Measurements from ENCODE around the gene PNPLA2.

PNPLA2 gene

DNA sequence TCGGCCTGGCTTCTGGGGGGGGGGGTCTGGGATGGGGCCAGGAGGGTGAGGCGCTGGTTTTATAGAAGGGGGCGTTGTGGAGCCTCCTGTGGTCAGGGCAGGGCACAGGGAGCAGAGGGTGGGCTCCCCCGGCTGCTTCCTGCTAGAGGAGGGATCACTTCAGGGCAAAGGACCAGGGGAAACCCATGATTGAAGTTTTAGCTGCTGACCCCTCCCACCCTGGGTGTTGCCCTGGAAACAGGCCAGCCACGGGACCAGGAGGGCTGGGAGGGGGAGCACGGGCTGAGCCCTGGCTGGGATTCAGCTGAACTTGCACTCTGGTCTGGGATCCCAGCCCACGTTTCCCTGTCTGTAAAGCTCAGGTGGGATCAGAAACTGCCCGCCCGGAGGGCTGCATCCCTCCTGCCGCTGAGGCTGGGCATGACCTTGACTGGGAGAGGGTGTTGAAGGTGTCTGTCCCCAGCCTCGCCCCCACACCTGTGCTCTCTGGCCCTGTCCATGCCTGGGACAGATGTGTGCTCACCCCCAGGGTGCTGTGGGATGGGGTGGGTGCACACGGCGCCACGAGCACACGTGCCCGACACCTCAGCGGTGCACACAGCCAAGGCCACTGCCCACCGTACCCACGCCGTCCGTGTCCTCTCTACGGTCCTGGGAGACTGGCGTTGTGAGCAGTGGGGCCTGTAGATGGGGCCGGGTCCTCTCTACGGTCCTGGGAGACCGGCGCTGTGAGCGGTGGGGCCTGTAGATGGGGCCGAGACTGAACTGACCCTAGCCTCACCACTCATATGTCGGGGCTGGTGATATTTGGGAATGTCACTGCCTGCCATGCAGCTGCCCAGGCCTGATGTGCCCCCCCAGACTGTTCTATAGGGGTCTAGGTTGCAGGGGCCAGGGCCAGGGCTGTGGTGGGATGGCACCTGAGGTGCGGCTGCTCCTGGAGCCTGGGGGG, 26.3 kb downstream of the PNPLA2 start:
- TF ChIP-seq TARDBP (IDR thresholded peaks at IDR 0.05) = no peak
- no peak for TF ChIP-seq ARNT (IDR thresholded peaks at IDR 0.05)
- TF ChIP-seq ZNF384 (IDR thresholded peaks at IDR 0.05) = no peak
- TF ChIP-seq, protein P1, sequence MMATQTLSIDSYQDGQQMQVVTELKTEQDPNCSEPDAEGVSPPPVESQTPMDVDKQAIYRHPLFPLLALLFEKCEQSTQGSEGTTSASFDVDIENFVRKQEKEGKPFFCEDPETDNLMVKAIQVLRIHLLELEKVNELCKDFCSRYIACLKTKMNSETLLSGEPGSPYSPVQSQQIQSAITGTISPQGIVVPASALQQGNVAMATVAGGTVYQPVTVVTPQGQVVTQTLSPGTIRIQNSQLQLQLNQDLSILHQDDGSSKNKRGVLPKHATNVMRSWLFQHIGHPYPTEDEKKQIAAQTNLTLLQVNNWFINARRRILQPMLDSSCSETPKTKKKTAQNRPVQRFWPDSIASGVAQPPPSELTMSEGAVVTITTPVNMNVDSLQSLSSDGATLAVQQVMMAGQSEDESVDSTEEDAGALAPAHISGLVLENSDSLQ (IDR thresholded peaks at IDR 0.05) = no peak
- TF ChIP-seq LEF1 (IDR thresholded peaks at IDR 0.05; ENCODE audit: borderline replicate concordance) = no peak
- no peak for TF ChIP-seq SUZ12 (IDR thresholded peaks at IDR 0.05)
- TF ChIP-seq HDGF (IDR thresholded peaks at IDR 0.05; ENCODE audit: borderline replicate concordance) = no peak
- TF ChIP-seq FOXK2 (IDR thresholded peaks at IDR 0.05) = no peak
- TF ChIP-seq FOXM1 (IDR thresholded peaks at IDR 0.05; ENCODE audit: borderline replicate concordance) = no peak
- TF ChIP-seq ELF4 (IDR thresholded peaks at IDR 0.05) = no peak
- TF ChIP-seq FOXA1 (IDR thresholded peaks at IDR 0.05) = no peak
- TF ChIP-seq L3MBTL2 (conservative IDR thresholded peaks at IDR 0.05) = no peak
- DNase-seq (ENCODE audit: extremely low spot score) = peak; percentile 51
- CTCF ChIA-PET = no interaction called here
- POLR2A ChIA-PET = interaction anchor here (1.4 to 5.4 kb wide), 2 partner anchors 14 to 26 kb away, joined by 6 to 63 read pairs; partner anchors contain the start of genes CD151 and CRACR2B

DNA sequence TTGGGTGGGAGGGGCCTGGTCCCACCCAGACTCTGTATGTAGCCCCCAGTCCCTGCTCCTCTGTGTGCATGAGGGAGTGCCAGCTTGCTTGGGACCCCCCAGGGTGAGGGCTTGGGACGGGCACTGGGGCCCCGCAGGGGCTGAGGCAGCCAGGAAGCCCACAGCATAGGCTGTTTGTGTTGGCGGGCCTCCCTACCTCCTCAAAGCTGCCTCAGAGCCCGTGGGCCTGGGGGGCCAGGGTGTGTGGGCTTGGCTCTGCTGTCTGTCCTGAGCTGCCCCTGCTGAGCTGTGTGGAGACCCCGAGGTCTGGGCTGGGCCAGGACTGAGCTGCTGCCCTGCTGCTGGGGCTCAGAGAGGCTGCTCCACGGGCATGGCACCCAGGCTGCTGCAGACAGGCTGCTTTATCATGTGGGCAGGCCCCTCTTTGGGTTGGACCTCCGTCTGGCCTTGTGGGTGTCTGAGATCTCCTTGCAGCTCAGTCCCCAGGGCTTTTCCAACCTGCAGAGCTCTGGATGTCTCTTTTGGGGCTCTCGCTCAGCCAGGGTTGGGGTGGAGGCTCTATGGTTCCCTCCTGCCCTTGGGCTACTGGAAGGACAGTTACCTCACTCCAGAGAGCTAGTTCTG, 27.3 kb downstream of the PNPLA2 start:
- CTCF ChIA-PET = interaction anchor here (1.1 kb wide), 1 partner anchor 205 kb away, joined by 4 read pairs; no protein-coding TSS in a partner anchor
- TF ChIP-seq HDGF (IDR thresholded peaks at IDR 0.05; ENCODE audit: borderline replicate concordance) (no peak), SUZ12 (IDR thresholded peaks at IDR 0.05) (no peak), ELF4 (IDR thresholded peaks at IDR 0.05) (no peak), FOXA1 (IDR thresholded peaks at IDR 0.05) (no peak), CTBP1 (IDR thresholded peaks at IDR 0.05; ENCODE audit: borderline replicate concordance) (no peak), ZNF384 (IDR thresholded peaks at IDR 0.05) (no peak), LEF1 (IDR thresholded peaks at IDR 0.05; ENCODE audit: borderline replicate concordance) (no peak), TARDBP (IDR thresholded peaks at IDR 0.05) (no peak), ARNT (IDR thresholded peaks at IDR 0.05) (no peak), BHLHE40 (IDR thresholded peaks at IDR 0.05; ENCODE audit: borderline replicate concordance) (no peak), L3MBTL2 (conservative IDR thresholded peaks at IDR 0.05) (no peak), FOXK2 (IDR thresholded peaks at IDR 0.05) (no peak), FOXM1 (IDR thresholded peaks at IDR 0.05; ENCODE audit: borderline replicate concordance) (no peak), SP1 (IDR thresholded peaks at IDR 0.05) (no peak)
- TF ChIP-seq, protein P1 (IDR thresholded peaks at IDR 0.05) = no peak
- POLR2A ChIA-PET = interaction anchor here (1.5 to 1.7 kb wide), 2 partner anchors 12 to 14 kb away, joined by 3 to 5 read pairs; partner anchors contain the start of gene CD151
- no peak for DNase-seq (ENCODE audit: extremely low spot score)

- CTCF ChIA-PET = interaction anchor here (1.1 kb wide), 1 partner anchor 204 kb away, joined by 4 read pairs; no protein-coding TSS in a partner anchor
- TF ChIP-seq FOXA1 (IDR thresholded peaks at IDR 0.05) = no peak
- TF ChIP-seq L3MBTL2 (conservative IDR thresholded peaks at IDR 0.05) = no peak
- TF ChIP-seq SUZ12 (IDR thresholded peaks at IDR 0.05) = no peak
- no peak for TF ChIP-seq HDGF (IDR thresholded peaks at IDR 0.05; ENCODE audit: borderline replicate concordance)
- no peak for TF ChIP-seq ELF4 (IDR thresholded peaks at IDR 0.05)
- POLR2A ChIA-PET = interaction anchor here (1.5 to 1.7 kb wide), 2 partner anchors 12 to 14 kb away, joined by 3 to 5 read pairs; partner anchors contain the start of gene CD151
- DNase-seq (ENCODE audit: extremely low spot score) = no peak
Measured at GRCh38 chr11:846496-847098, 27.9 kb downstream of the PNPLA2 start.

GRCh38 chr11:847876-848275, 29.2 kb downstream of the PNPLA2 start:
- ChIA-PET CTCF (interaction anchor here (1.0 kb wide), 1 partner anchor 10 kb away, joined by 4 read pairs; no protein-coding TSS in a partner anchor), POLR2A (no interaction called here)
- DNase-seq (ENCODE audit: extremely low spot score) = no peak
- TF ChIP-seq TARDBP (IDR thresholded peaks at IDR 0.05) (no peak), HDGF (IDR thresholded peaks at IDR 0.05; ENCODE audit: borderline replicate concordance) (no peak), ARNT (IDR thresholded peaks at IDR 0.05) (no peak), CTBP1 (IDR thresholded peaks at IDR 0.05; ENCODE audit: borderline replicate concordance) (no peak), L3MBTL2 (conservative IDR thresholded peaks at IDR 0.05) (no peak), ELF4 (IDR thresholded peaks at IDR 0.05) (no peak), ZNF384 (IDR thresholded peaks at IDR 0.05) (no peak), FOXM1 (IDR thresholded peaks at IDR 0.05; ENCODE audit: borderline replicate concordance) (no peak)

GRCh38 chr11:848380-848931, 29.7 kb downstream of the PNPLA2 start:
- ChIA-PET POLR2A (no interaction called here), CTCF (interaction anchor here (0.8 to 1.1 kb wide), 3 partner anchors 9 to 29 kb away, joined by 3 to 4 read pairs (median 3); partner anchors contain the start of gene PNPLA2)
- TF ChIP-seq HDGF (IDR thresholded peaks at IDR 0.05; ENCODE audit: borderline replicate concordance) (no peak), ARNT (IDR thresholded peaks at IDR 0.05) (no peak), CTBP1 (IDR thresholded peaks at IDR 0.05; ENCODE audit: borderline replicate concordance) (no peak), NFRKB (IDR thresholded peaks at IDR 0.05) (no peak), FOXA1 (IDR thresholded peaks at IDR 0.05) (no peak), L3MBTL2 (conservative IDR thresholded peaks at IDR 0.05) (no peak), SP1 (IDR thresholded peaks at IDR 0.05) (no peak), TARDBP (IDR thresholded peaks at IDR 0.05) (no peak), FOXM1 (IDR thresholded peaks at IDR 0.05; ENCODE audit: borderline replicate concordance) (no peak), ZNF384 (IDR thresholded peaks at IDR 0.05) (no peak), SUZ12 (IDR thresholded peaks at IDR 0.05) (no peak), FOXK2 (IDR thresholded peaks at IDR 0.05) (no peak)
- TF ChIP-seq, protein P1 (IDR thresholded peaks at IDR 0.05) = no peak
- DNase-seq (ENCODE audit: extremely low spot score) = peak; percentile 67
